GM12801 (cell line): Measurements from ENCODE around the gene NTN1.

Source experiments
- CTCF ChIP-seq: IDR thresholded peaks from one replicate; pipeline ENCODE4 v1.5.1; 2011; ENCODE audit warnings: control low read depth; ENCODE audit not compliant: insufficient read length; ENCODE audit errors: extremely low read depth

NTN1 gene

DNA sequence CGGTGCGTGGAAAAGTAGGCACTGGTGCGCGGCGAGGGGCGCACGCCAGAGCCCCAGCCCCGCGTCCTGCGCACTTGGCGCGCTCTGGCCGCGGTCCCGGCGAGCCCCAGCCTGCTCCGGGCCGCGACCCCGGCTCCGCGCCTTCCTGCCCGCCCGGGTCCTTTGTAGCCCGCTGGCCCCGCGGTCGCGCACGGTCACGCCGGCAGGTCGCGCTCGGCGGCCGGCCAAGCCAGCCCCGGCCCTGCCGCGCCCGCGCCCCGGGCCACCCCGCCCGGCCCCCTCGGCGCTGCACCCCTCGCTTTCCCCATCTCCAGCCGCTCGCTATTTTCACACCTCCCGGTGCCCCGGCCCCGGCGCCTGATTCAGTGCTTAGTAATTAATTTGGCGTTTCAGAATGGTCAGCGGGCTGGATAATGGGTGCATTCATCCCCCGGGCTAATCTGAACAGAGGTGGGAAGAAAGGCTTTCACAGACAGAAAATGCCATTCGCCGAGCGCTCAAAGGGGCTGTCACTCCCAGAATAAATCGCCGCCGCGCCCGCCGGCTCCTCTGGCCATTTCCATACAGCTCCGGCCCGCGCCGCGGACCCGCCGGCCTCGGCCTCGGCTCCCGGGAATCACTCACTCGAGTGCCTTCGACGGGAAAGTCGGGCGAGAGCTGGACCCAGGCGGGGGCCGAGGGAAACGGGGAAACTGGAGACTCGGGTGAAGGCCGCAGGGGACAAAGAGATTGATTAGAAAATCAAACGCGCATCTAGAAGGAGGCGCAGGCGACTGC lies 17.8 kb upstream of the NTN1 start:
- TF ChIP-seq CTCF: no peak

GRCh38 chr17:9004132-9004960 lies 17.0 kb upstream of the NTN1 start:
- no peak for TF ChIP-seq CTCF

GRCh38 chr17:9004961-9005285 lies 16.4 kb upstream of the NTN1 start:
- no peak for TF ChIP-seq CTCF

DNA sequence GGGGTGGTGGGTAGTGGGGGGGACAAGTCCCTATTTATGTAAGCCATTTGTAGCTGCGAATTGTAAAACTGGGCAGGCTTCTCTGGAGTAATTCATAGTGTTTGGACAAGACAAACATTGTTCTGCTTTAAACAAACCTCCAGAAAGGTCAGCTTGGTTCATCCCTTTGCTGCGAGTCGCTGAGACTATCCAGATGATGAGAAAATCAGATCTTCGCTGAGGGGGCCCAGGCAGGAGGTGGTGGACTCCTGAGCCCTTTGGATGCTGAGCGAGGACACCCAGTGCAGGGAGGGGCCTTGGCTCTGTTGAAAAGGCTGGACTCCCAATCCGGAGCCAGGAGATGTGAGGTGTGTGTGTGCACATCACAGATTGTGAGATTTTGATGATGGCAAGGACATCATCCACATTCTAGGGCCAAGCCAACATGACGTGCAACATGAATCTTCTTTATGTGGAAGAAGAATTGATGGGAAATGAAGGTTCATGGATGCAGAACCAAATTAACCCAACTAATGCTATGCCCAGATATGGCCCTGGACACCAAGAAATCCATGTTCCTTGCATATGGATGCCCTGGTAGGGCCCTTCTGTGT lies 15.0 kb upstream of the NTN1 start:
- TF ChIP-seq CTCF: no peak

DNA sequence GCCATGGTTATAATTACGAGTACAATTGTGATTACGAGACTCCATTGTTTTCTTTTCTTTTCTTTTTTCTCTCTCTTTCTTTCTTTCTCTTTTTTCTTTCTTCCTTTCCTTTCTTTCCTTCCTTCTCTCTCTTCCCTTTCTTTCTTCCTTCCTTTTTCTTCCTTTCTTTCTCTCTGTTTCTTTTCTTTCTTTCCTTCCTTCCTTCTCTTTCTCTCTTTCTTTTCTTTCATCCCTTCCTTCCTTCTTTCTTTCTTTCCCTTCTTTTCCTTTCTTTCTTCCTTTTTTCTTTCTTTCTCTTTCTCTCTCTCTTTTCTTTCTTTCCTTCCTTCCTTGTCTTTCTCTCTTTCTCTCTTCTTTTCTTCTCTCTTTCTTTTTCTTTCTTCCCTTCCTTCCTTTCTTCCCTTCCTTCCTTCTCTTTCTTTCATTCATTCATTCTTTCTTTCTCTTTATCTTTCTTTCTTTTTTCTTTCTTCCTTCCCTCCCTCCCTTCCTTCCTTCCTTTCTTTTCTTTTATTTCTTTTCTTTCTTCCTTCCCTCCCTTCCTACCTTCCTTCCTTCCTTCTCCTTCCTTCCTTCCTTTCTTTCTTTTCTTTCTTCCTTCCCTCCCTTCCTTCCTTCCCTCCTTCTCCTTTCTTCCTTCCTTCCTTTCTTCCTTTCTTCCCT lies 14.1 kb upstream of the NTN1 start:
- TF ChIP-seq CTCF: no peak

- TF ChIP-seq CTCF: no peak
Observed at GRCh38 chr17:9009096-9009495, 12.2 kb upstream of the NTN1 start.

- TF ChIP-seq CTCF: no peak
Observed at GRCh38 chr17:9009737-9010136, 11.6 kb upstream of the NTN1 start.
